CD4-positive, alpha-beta T cell treated with Interleukin-10 for 1 hour (primary cell): ENCODE results near the gene RPS6KA4.

ENCODE experiments used
- DNase-seq: peaks from one replicate; pipeline ENCODE4 v3.0.0-alpha.2; 2020

The RPS6KA4 gene

DNA sequence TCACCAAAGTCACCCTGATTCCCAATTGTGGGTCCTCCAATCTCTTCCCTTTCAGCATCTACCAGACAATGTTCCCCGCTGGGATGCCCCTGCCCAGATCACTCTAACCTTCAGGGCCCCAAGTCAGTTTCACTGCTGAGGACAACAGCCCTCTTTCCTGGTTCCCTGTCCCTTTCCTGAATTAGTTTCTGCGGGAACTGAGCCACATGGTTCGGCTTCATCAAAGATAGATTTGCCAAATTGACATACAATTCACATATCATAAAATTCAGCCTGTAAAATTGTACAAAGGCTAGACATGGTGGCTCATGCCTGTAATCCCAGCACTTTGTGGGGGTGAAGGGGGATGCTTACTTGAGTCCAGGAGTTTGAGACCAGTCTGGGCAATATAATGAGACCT is 31.0 kb upstream of the RPS6KA4 start:
- no peak for DNase-seq

DNA sequence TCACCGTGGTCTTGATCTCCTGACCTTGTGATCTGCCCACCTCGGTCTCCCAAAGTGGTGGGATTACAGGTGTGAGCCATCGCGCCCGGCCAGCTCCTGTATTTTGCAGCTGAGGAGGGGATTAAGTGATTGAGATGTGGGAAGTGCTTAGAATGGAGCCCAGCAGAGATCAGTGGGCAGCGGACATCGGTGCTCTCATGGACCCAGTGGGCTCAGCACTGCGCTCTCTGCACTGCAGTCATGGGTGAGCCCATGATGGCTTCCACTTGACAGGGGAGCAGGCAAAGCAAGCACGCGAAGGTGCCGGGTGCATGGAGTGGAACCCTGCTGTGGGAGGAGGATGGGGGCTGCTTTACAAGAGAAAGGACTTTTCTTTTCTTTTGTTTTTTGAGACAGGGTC is 28.1 kb upstream of the RPS6KA4 start:
- no peak for DNase-seq

DNA sequence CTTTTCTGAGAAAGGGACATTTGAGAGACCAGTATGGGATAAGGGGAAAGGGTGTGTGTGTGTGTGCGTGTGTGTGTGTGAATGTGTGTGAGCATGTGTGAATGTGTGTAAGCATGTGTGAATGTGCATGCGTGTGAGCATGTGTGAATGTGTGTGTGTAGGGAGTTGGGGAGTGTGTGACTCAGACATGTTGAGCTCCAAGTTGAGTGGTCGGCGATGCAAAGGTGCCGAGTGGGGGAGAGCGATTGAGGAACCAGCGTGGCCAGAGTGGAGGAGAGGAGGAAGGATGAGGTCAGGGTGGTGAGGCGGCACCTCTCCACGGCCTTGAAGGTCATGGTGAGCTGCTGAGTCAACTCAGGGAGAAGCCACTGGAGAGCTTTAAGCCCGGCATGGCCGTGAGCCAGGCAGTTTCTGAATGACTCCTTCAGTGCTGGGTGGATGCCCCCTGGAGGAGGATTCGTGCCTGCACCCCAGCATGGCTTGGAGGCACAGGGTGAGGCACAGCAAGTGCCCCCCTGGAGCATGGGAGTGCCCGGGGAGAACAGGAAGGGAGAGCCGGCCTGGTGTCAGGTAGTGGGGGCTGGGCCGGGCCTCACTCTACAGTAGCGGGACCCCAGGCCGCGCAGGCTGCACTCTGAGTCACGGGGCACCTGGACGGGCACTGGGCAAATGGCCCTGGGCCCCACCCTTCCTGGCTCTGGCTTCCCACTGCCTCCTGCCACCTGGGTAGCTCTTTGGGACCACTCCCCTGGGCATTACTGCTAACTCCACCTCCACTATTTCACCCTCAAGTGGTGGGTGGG is 27.2 kb upstream of the RPS6KA4 start:
- DNase-seq = peak; percentile 76

DNA sequence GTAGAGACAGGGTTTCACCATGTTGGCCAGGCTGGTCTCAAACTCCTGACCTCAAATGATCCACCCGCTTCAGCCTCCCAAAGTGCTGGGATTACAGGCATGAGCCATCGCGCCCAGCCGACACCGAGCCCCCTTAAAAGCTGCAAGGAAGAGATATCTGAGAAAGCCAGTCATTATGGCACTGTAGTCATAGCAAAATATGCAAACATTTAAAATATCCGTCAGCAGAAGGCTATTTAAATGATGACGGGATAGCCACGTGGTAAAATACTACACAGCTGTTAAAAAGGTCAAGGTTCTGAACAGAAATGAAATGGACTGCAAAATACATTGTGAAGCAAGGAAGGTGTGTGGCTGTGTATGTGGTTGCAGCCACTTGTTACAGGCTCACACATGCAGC is 25.4 kb upstream of the RPS6KA4 start:
- no peak for DNase-seq

DNA sequence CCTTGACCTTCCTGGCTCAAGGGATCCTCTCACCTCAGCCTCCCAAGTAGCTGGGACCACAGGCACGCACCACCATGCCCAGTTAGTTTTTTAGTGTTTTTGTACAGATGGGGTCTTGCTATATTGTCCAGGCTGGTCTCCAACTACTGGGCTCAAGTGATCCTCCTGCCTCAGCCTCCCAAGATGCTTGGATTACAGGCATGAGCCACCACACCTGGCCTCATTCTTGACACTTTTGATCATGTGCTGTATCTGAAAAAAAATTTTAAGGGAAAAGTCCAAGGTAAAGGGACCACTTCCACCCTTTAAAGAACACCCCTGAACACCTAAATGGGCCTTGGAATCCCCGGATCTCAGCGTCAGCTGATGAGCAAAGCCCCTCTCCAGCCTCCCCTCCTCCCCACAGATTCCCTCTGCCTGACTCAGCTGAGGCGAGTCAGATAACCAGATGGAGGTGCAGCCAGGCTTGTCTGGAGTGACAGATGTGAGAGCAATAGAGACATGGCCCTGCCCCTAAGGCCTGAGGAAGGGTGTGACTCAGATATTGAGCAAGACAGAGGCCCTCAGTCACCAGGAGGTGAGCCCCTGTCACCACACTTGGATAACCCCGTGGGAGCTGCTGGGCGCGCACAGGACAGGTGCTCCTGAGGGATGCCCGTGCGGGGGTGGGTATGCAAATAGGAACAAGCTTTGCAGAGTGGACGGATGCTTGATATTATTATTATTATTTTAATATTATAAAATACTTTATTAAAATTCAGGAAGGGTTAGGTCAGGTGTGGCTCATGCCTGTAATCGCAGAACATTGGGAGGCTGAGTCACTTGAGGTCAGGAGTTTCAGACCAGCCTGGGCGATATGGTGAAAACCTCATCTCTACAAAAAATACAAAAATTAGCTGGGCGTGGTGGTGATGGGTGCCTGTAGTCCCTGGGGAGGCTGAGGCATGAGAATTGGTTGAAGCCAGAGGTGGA is 23.9 kb upstream of the RPS6KA4 start:
- DNase-seq = no peak

DNA sequence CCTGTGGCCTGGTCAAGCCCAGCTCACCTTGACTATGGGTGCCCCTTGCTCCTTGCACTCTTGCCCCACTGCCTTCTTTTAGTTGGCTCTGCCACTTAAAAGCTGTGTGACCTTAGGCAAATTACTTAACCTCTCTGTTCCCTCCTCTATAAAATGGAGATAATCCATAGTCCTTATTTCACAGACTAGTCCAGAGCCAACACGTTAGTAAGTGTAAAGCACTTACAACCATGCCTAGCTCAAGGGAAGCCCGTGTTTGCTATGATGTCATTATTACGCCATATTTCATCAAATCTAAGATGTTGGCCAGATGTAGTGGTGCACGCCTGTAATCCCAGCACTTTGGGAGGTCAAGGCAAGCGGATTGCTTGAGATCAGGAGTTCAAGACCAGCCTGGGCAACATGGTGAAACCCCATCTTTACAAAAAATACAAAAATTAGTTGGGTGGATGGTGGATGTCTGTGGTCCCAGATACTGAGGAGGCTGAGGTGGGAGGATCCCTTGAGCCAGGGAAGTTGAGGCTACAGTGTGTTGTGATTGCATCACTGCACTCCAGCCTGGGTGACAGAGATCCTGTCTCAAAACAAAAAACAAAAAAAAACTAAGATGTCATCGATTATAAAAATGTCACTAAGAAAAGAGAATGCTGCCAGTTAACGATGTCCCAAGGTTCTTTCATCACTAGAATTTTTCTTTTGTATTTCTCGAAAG is 21.3 kb upstream of the RPS6KA4 start:
- no peak for DNase-seq

DNA sequence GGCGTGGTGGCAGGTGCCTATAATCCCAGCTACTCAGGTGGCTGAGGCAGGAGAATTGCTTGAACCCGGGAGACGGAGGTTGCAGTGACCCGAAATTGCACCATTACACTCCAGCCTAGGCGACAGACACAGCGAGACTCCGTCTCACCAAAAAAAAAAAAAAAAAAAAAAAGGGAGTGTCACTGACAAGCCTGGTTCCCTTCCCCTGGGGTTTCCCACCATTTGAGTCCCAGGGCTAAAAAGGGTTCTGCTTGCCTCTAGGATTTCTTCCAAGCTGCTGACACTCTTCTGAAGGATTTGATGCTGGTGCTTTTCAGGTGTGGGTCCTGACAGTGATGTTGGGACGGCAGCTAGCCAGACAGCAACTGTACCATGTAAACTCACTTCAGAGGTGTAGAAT is 20.2 kb upstream of the RPS6KA4 start:
- no peak for DNase-seq

DNA sequence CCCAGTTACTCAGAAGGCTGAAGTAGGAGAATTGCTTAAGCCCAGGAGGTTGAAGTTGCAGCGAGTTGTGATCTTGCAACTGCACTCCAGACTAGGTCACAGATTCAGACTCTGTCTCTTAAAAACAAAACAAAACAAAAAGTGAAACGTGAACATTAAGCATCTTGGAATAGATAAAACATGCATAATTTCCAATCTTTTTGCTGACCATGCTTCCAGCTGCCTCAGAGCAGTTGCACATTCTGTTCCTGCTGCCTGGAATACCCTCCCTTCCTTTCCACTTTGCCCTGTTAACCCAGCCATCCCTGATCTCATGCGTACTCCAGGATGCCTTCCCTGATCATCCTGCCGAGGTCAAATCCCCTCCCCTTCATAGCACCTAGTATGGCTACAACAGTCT is 19.7 kb upstream of the RPS6KA4 start:
- DNase-seq = no peak

DNA sequence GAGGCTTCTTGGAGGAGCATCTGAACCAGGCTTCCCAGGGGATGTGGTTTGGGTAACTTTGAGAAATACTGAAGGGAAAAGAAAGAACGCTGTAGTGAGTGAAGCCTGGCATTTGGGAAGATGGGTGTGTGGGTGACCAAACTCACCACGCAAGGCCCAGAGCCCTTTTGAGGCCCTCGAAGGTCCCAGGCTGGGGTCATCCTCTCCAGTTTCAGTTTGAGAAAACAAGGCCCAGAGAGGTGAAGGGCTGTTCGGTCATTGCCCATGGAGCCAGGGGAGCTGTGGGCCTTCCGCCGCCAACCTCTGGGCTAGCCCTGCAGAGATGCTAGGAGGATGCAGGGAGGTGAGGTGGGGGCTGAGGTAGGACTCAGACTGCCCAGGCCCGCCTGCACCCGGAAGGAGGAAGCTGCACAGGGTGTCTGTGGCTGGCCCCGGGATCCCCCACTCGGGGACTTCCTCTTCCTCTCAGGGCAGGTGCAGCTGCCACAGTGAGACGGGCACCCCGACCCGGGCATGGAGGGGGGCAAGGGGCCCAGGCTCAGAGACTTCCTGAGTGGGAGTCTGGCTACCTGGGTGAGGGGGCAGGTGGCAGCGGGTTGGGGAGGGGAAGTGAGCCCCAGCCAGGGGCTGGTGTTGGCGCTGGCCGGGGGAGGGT is 19.1 kb upstream of the RPS6KA4 start, which contains the start of gene CCDC88B:
Gene CCDC88B, plus strand, starts transcription at position 451 of the 655 bp plus-strand sequence. Its CDS starts 63 bp downstream, at position 514.
- DNase-seq = peak; percentile 92

DNA sequence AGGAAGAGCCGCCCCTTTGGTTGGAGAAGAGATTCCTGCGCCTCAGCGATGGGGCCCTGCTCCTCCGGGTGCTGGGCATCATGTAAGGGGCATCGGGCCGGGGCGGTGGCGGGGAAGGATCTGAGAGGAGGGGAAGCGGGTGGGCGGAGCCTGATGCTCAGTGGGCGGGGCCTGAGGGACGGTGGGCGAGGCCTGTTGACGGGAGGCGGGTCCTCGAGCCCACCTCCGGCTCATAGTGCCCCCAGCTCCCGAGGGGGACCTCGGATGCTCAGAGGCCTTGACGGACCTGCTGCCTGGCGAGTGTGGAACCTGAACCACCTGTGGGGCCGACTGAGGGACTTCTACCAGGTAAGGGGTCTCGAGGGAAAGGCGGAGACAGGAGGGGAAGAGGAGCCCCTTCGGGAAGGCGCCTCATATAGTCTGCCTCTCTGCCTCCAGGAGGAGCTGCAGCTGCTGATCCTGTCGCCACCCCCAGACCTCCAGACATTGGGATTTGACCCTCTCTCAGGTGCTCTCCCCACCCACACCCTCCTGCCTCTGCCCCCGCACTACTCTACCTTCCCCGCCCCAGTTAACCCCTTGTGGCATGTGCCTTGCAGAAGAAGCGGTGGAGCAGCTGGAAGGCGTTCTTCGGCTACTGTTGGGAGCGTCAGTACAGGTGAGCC is 18.2 kb upstream of the RPS6KA4 start:
- DNase-seq = peak; percentile 79

DNA sequence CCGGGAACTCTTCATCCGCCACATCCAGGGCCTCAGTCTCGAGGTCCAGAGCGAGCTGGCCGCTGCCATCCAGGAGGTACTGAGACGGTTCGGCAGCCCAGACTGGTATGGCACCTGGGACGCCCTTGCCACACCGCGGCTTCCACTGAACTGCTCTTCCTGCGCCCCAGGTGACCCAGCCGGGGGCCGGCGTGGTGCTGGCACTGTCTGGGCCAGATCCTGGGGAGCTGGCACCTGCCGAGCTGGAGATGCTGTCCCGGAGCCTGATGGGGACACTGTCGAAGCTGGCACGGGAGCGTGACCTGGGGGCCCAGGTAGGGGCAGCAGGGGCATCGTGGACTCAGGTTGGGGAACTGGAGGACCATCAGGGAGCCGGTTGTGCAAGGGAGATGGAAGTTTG is 17.5 kb upstream of the RPS6KA4 start:
- no peak for DNase-seq

DNA sequence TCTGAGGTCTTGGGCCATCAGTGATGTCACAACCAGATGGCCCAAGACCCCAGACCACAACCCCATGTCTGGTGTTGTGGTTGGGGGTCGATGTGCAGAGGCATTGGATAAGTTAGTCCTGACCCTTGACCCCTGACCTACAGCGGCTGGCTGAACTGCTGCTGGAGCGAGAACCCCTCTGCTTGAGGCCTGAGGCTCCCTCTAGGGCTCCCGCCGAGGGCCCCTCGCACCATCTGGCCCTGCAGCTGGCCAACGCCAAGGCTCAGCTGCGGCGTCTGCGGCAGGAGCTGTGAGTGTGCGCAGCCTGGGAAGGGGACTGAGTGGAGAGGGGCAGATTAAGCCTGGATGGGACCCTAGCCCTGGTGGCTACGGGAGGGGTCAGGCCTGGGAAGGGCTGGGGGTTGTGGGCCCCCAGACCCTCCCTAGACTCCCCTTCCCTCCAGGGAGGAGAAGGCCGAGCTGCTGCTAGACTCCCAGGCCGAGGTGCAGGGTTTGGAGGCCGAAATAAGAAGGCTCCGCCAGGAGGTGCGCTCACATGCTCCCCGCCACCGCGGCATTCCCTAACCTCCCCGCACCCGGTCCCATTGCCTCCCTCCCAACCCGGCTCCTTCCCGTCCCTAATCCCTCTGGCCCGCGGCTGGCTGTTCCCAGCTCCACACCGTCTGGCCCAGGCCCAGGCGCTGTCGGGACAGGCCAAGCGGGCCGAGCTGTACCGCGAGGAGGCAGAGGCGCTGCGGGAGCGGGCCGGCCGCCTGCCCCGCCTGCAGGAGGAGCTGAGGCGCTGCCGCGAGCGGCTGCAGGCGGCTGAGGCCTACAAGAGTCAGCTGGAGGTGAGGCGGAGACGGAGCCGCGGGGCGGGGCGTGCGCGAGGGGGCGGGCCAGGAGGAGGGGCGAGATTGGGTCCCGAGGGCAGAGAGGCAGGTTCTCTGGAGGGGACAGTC is 16.8 kb upstream of the RPS6KA4 start:
- peak; percentile 93 for DNase-seq

DNA sequence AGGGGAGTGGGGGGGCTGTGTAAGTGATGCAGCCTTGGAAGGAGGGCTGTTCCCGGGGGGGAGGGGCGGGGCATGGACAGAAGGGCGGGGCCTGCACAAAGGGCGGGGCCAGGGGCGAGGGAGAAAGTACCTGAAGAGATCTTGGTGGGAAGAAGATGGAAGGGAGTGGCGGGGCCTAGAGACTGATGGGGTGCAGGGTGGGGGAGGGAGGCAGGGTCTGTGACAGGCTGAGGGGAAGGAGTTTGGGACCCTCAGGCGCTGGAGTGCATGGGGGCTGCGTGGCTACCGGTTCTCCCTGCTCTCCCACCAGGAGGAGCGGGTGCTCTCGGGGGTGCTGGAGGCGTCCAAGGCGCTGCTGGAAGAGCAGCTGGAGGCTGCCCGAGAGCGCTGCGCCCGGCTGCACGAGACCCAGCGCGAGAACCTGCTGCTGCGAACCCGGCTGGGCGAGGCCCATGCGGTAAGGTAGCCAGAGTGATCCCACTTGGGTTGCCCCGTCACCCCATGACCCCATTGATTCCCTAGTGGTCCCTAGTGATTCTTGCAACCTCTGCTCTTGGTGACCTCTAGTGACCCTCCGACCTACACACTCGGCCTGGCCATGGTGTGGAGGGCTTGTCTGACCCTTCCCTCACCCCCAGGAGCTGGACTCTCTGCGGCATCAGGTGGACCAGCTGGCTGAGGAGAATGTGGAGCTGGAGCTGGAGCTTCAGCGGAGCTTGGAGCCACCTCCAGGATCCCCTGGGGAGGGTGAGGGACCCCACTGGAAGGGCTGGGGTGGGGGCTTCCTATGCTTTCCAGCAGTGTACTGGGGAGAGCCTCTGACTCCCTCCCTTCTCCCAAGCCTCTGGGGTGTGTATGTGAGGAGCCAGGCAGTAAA is 15.9 kb upstream of the RPS6KA4 start:
- no peak for DNase-seq

DNA sequence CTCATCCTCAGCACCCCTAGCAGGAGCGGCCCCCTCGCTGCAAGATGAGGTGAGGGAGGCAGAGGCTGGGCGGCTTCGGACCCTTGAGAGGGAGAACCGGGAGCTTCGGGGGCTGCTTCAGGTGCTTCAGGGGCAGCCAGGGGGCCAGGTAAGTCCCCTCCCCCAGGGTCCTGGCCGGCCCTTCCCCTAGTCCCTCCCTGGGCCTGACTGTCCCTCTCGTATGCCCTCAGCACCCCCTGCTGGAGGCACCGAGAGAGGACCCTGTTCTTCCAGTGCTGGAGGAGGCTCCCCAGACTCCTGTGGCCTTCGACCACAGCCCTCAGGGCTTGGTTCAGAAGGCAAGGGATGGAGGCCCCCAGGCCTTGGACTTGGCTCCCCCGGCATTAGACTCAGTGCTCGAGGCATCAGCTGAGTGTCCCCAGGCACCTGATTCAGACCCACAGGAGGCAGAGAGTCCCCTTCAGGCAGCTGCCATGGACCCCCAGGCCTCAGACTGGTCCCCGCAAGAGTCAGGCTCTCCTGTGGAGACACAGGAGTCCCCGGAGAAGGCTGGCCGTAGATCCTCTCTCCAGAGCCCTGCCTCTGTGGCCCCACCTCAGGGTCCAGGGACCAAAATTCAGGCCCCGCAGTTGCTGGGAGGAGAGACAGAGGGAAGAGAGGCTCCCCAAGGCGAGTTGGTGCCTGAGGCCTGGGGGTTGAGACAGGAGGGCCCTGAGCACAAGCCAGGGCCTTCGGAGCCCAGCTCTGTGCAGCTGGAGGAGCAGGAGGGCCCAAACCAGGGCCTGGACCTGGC is 15.0 kb upstream of the RPS6KA4 start:
- no peak for DNase-seq

DNA sequence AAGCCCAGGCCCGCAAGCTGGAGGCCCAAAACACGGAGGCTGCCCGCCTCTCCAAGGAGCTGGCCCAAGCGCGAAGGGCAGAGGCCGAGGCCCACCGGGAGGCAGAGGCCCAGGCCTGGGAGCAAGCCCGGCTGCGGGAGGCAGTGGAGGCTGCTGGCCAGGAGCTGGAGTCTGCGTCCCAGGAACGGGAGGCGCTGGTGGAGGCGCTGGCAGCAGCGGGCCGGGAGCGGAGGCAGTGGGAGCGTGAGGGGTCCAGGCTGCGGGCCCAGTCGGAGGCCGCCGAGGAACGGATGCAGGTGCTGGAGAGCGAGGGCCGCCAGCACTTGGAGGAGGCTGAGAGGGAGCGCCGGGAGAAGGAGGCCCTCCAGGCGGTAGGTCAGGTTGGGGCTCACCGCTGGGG is 14.2 kb upstream of the RPS6KA4 start:
- no peak for DNase-seq

DNA sequence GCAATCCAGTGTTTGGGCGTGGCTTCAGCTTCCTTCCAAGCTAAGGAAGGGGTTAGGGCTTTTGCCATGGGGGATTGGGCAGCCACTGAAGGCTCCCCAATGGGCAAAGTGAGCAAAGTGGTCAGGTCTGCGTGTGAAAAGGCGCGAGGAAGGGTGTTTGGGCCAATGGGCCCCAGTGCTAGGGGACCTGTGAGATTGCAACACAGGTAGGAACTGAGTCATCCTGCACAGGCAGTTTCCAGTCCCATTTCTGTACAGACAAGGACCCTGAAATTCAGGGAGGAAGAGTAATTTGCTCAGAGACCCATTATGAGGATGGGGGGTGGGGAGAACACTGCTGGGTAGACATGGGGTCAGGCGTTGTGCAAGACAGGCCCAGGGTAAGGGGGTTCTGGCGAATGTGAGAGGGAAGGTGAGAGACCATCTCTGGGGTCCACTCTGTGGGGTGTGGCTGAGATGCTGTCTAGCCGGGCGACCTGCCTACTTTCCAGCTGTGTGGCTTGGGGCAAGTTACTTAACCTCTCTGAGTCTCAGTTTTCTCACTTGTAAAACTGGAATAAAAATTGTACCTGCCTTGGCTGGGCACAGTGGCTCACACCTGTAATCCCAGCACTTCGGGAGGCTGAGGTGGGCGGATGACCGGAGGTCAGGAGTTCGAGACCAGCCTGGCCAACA is 11.6 kb upstream of the RPS6KA4 start:
- no peak for DNase-seq

DNA sequence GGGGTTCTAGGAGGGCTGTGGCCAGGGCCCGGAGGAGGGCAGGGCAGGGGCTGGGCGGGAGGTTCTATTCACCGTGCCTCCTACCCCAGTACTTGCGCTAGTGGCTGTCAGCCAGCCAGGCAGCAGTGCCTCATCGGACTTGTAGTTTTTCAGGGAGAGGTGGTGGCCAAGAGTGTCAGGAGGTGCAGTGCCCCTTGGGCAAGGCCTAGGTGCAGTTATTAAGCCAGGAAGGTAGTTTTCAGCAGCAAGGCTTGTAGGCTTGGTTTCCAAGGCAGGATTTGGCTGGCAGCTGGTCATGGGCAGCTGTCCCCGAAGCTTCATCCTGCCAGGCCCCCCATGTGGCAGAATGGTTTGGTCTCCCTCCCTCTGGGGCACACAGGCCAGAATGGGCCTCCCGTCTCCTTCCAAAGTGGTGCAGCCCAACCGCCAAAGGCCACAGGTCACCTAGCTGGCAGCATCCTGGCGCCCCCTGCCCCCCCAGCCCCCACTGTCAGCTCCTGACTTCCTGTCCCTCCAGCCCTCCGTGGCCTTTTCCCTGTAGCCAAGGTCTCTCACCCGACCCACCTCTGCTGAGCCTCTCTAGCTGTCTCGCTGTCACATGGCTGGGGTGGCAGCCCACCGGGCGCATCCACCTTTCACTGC is 10.5 kb upstream of the RPS6KA4 start:
- no peak for DNase-seq

DNA sequence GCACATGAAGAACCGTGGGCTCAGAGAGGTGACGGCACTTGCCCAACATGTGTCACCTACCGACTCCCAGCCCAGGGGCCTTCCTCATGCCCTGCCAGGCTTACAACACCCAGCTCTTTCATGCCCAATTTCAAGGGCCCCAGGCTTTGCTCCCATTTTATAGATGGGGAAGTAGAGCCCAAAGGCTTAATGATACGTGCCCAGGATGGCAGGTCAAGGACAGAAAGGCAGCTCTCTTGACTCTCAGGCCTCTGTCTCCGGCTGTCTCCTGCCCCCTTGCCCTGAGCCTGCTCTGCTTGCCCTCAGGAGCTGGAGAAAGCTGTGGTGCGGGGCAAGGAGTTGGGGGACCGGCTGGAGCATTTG is 10.0 kb upstream of the RPS6KA4 start:
- no peak for DNase-seq
